Fibroblast of skin of left biceps (primary cell): Measurements from ENCODE around the gene NCAPG2.

Source experiments
- DNase-seq, 2 experiments: peaks; one replicate each; pipeline ENCODE4 v3.0.0-alpha.2; 2013; ENCODE audit warnings: low read depth in 2 of 2

Gene NCAPG2

GRCh38 chr7:158733220-158733519 lies 28.6 kb upstream of the NCAPG2 start:
- no peak for DNase-seq

GRCh38 chr7:158732494-158733219 lies 28.1 kb upstream of the NCAPG2 start:
- peak in 1 of 2 experiments; percentile 17 for DNase-seq

GRCh38 chr7:158731761-158732160 lies 27.2 kb upstream of the NCAPG2 start:
- DNase-seq: no peak

GRCh38 chr7:158730383-158731346 lies 26.1 kb upstream of the NCAPG2 start:
- no peak for DNase-seq

- DNase-seq: no peak
Measured at GRCh38 chr7:158729646-158730382, 25.2 kb upstream of the NCAPG2 start.

GRCh38 chr7:158728911-158729645 lies 24.5 kb upstream of the NCAPG2 start:
- no peak for DNase-seq

GRCh38 chr7:158727690-158728089 lies 23.1 kb upstream of the NCAPG2 start:
- DNase-seq: no peak

- no peak for DNase-seq
Measured at GRCh38 chr7:158726277-158726807, 21.7 kb upstream of the NCAPG2 start.

- DNase-seq: no peak
Measured at GRCh38 chr7:158725506-158725800, 20.8 kb upstream of the NCAPG2 start.

- no peak for DNase-seq
Measured at GRCh38 chr7:158724658-158725505, 20.3 kb upstream of the NCAPG2 start.

GRCh38 chr7:158723714-158724385 lies 19.2 kb upstream of the NCAPG2 start:
- DNase-seq: no peak

- DNase-seq: no peak
Measured at GRCh38 chr7:158723266-158723665, 18.7 kb upstream of the NCAPG2 start.

GRCh38 chr7:158722574-158723237 lies 18.1 kb upstream of the NCAPG2 start:
- no peak for DNase-seq

- no peak for DNase-seq
Measured at GRCh38 chr7:158720112-158720511, 15.5 kb upstream of the NCAPG2 start.

- DNase-seq: no peak
Measured at GRCh38 chr7:158716802-158717201, 12.2 kb upstream of the NCAPG2 start.

- DNase-seq: peak in 1 of 2 experiments; percentile 15
Measured at GRCh38 chr7:158710651-158711102, 6.1 kb upstream of the NCAPG2 start.

- no peak for DNase-seq
Measured at GRCh38 chr7:158707610-158708009, 3.0 kb upstream of the NCAPG2 start.

- DNase-seq: no peak
Measured at GRCh38 chr7:158706710-158707590, 2.3 kb upstream of the NCAPG2 start.
